Measurements from ENCODE around the gene SUPT6H.
"Not testable (repeated sequence)": the region's sequence is repeated elsewhere in the genome, so short reads cannot be mapped to it uniquely, and the experiment has no call there.

SUPT6H gene

GRCh38 chr17:28716740-28717577 lies 55.0 kb downstream of the SUPT6H start:
- H3K9me3 Mint-ChIP-seq: no peaks in the 10 kb centered on the region
- H3K4me1 Mint-ChIP-seq (ENCODE audit: low read depth): peaks cover 42% of the 10 kb centered on the region
- no peak overlapping the region for H3K27ac Mint-ChIP-seq
- peaks cover 23% of the 10 kb centered on the region for H3K36me3 Mint-ChIP-seq (ENCODE audit: low read depth)
- H3K27me3 Mint-ChIP-seq: peaks cover 15% of the 10 kb centered on the region
- H3K4me3 Mint-ChIP-seq: no peak overlapping the region

- H3K4me1 Mint-ChIP-seq (ENCODE audit: low read depth): peaks cover 43% of the 10 kb centered on the region
- H3K27ac Mint-ChIP-seq: peak within 1 kb of the TSS; percentile 79
- peaks cover 15% of the 10 kb centered on the region for H3K27me3 Mint-ChIP-seq
- H3K9me3 Mint-ChIP-seq: no peaks in the 10 kb centered on the region
- H3K36me3 Mint-ChIP-seq (ENCODE audit: low read depth): peaks cover 31% of the 10 kb centered on the region
- peak within 1 kb of the TSS; percentile 77 for H3K4me3 Mint-ChIP-seq
Observed at GRCh38 chr17:28717578-28718332, 55.8 kb downstream of the SUPT6H start, which contains the start of gene RAB34. RAB34 (minus strand) TSS chr17:28717868; CDS start chr17:28717266, 602 bp downstream.

- H3K4me3 Mint-ChIP-seq: peak overlapping the region; percentile 77
- H3K27me3 Mint-ChIP-seq: peaks cover 15% of the 10 kb centered on the region
- peaks cover 49% of the 10 kb centered on the region for H3K4me1 Mint-ChIP-seq (ENCODE audit: low read depth)
- peak overlapping the region; percentile 79 for H3K27ac Mint-ChIP-seq
- H3K36me3 Mint-ChIP-seq (ENCODE audit: low read depth): peaks cover 38% of the 10 kb centered on the region
- H3K9me3 Mint-ChIP-seq: no peaks in the 10 kb centered on the region
Observed at GRCh38 chr17:28718333-28719020, 56.5 kb downstream of the SUPT6H start.

- H3K36me3 Mint-ChIP-seq (ENCODE audit: low read depth): peaks cover 44% of the 10 kb centered on the region
- peaks cover 55% of the 10 kb centered on the region for H3K4me1 Mint-ChIP-seq (ENCODE audit: low read depth)
- peaks cover 15% of the 10 kb centered on the region for H3K27me3 Mint-ChIP-seq
- peak overlapping the region; percentile 99 for H3K4me3 Mint-ChIP-seq
- H3K9me3 Mint-ChIP-seq: no peaks in the 10 kb centered on the region
- H3K27ac Mint-ChIP-seq: peak overlapping the region; percentile 100
Observed at GRCh38 chr17:28719021-28719433, 57.0 kb downstream of the SUPT6H start.

GRCh38 chr17:28720247-28720996 lies 58.4 kb downstream of the SUPT6H start:
- Mint-ChIP-seq H3K36me3 (ENCODE audit: low read depth) (peaks cover 58% of the 10 kb centered on the region), H3K27ac (peak overlapping the region; percentile 100), H3K4me1 (ENCODE audit: low read depth) (peaks cover 69% of the 10 kb centered on the region)

GRCh38 chr17:28720997-28721329 lies 59.0 kb downstream of the SUPT6H start:
- H3K9me3 Mint-ChIP-seq, H3K27me3 Mint-ChIP-seq: not testable (repeated sequence)
- Mint-ChIP-seq H3K36me3 (ENCODE audit: low read depth) (peaks cover 59% of the 10 kb centered on the region), H3K4me3 (peak overlapping the region; percentile 99), H3K4me1 (ENCODE audit: low read depth) (peaks cover 72% of the 10 kb centered on the region), H3K27ac (peak overlapping the region; percentile 100)

More at GRCh38 chr17:28720247-28720996, 58.4 kb downstream of the SUPT6H start:
- Mint-ChIP-seq H3K27me3 (peaks cover 12% of the 10 kb centered on the region), H3K9me3 (no peaks in the 10 kb centered on the region), H3K4me3 (peak overlapping the region; percentile 99)

GRCh38 chr17:28722417-28723158 lies 60.6 kb downstream of the SUPT6H start:
- H3K4me1 Mint-ChIP-seq (ENCODE audit: low read depth): peaks cover 77% of the 10 kb centered on the region
- peaks cover 6% of the 10 kb centered on the region for H3K27me3 Mint-ChIP-seq
- H3K4me3 Mint-ChIP-seq: peak overlapping the region; percentile 99
- peaks cover 59% of the 10 kb centered on the region for H3K36me3 Mint-ChIP-seq (ENCODE audit: low read depth)
- peak overlapping the region; percentile 100 for H3K27ac Mint-ChIP-seq
- H3K9me3 Mint-ChIP-seq: no peaks in the 10 kb centered on the region

GRCh38 chr17:28723159-28723835 lies 61.3 kb downstream of the SUPT6H start:
- Mint-ChIP-seq H3K4me3 (peak overlapping the region; percentile 99), H3K9me3 (no peaks in the 10 kb centered on the region), H3K36me3 (ENCODE audit: low read depth) (peaks cover 59% of the 10 kb centered on the region), H3K27me3 (peaks cover 4% of the 10 kb centered on the region), H3K27ac (peak overlapping the region; percentile 82), H3K4me1 (ENCODE audit: low read depth) (peaks cover 77% of the 10 kb centered on the region)

GRCh38 chr17:28723836-28724499 lies 62.0 kb downstream of the SUPT6H start:
- H3K9me3 Mint-ChIP-seq, H3K27me3 Mint-ChIP-seq: not testable (repeated sequence)
- H3K4me1 Mint-ChIP-seq (ENCODE audit: low read depth): peaks cover 76% of the 10 kb centered on the region
- peak overlapping the region; percentile 99 for H3K4me3 Mint-ChIP-seq
- H3K36me3 Mint-ChIP-seq (ENCODE audit: low read depth): peaks cover 59% of the 10 kb centered on the region
- H3K27ac Mint-ChIP-seq: peak overlapping the region; percentile 92

GRCh38 chr17:28724500-28725165 lies 62.6 kb downstream of the SUPT6H start:
- Mint-ChIP-seq H3K4me1 (ENCODE audit: low read depth) (peaks cover 75% of the 10 kb centered on the region), H3K9me3 (no peaks in the 10 kb centered on the region), H3K36me3 (ENCODE audit: low read depth) (peaks cover 59% of the 10 kb centered on the region)

GRCh38 chr17:28725166-28725659 lies 63.2 kb downstream of the SUPT6H start:
- Mint-ChIP-seq H3K9me3 (no peaks in the 10 kb centered on the region), H3K36me3 (ENCODE audit: low read depth) (peaks cover 54% of the 10 kb centered on the region), H3K4me3 (peak overlapping the region; percentile 99), H3K27me3 (no peaks in the 10 kb centered on the region), H3K27ac (peak overlapping the region; percentile 92), H3K4me1 (ENCODE audit: low read depth) (peaks cover 75% of the 10 kb centered on the region)

More at GRCh38 chr17:28724500-28725165, 62.6 kb downstream of the SUPT6H start:
- Mint-ChIP-seq H3K4me3 (peak overlapping the region; percentile 99), H3K27me3 (no peaks in the 10 kb centered on the region), H3K27ac (peak overlapping the region; percentile 92)

GRCh38 chr17:28725660-28726225 lies 63.7 kb downstream of the SUPT6H start:
- peaks cover 70% of the 10 kb centered on the region for H3K4me1 Mint-ChIP-seq (ENCODE audit: low read depth)
- no peaks in the 10 kb centered on the region for H3K9me3 Mint-ChIP-seq
- H3K27ac Mint-ChIP-seq: peak overlapping the region; percentile 92
- peak overlapping the region; percentile 99 for H3K4me3 Mint-ChIP-seq
- H3K36me3 Mint-ChIP-seq (ENCODE audit: low read depth): peaks cover 49% of the 10 kb centered on the region
- no peaks in the 10 kb centered on the region for H3K27me3 Mint-ChIP-seq

Data from stimulated activated naive CD8-positive, alpha-beta T cell treated with anti-CD3 and anti-CD28 coated beads, Interleukin-15, Interleukin-2, amounts not matched to agents 100 ng/mL and 50 ng/mL, for 24 hours (primary cell).